ENCODE data around the gene GRIK3.

- TF ChIP-seq CTCF (IDR thresholded peaks at IDR 0.05; ENCODE audit: insufficient read depth, low read length) (no peak), POLR2AphosphoS5 (IDR thresholded peaks at IDR 0.05; ENCODE audit: low read depth) (no peak), REST (IDR thresholded peaks at IDR 0.05; ENCODE audit: insufficient replicate concordance, low read depth) (no peak)
Observed at GRCh38 chr1:36881068-36881405, 153.3 kb downstream of the GRIK3 start.
